ENCODE results near the gene KCNK10. TPM values are rescaled to one million over a fixed set of nuclear protein-coding genes. Genes with fewer than 3 reads are reported as not detected.

KCNK10 gene
- polyA plus RNA-seq, 6 donors from 2014 or later: not detected

DNA sequence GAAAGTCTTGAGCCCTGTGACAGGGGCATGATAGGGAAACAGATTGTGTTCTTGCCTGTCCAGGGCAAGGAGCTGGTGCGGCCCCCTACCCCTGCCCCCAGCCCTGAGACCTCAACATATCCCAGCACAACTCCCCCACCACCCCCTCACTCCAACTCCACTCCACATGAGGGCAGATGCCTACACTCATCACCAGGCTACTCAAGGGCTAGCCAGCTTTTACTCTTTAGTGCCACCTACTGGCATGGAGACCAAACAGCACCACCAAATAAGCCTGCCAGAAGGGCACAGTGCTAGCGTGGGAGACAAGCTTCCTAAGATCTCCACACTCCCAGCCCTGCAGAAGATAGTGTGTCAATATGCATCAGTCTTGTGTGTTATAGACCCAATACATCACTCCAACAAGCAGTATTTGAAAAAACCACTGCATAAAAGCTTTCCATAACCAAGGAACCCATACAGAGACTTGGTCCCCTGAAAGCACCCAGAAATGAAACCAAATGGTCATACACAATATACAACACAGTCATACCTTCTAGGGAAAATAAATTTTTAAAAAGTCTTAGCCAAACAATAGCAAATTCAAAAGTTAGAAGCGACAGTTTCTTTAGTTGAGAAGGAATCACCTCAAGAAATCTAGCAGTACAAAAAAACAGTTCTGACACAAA is 154.4 kb downstream of the KCNK10 start:
- peaks cover 0 to 13% (median 6%) of the 10 kb centered on the region in 7 donors for H3K9me3 Mint-ChIP-seq
- DNase-seq (peak; percentile 30), ATAC-seq (ENCODE audit: low read depth in 2 of 2) (peak; percentile 62 to 69)
- no peak overlapping the region for H3K4me3 Mint-ChIP-seq
- peaks cover 0 to 7% of the 10 kb centered on the region in 2 donors for H3K36me3 Mint-ChIP-seq
- H3K4me1 Mint-ChIP-seq: no peaks in the 10 kb centered on the region
- H3K27ac Mint-ChIP-seq: peak overlapping the region in 1 of 6 donors; percentile 43
- peaks cover 38 to 53% (median 52%) of the 10 kb centered on the region in 3 donors for H3K27me3 Mint-ChIP-seq

DNA sequence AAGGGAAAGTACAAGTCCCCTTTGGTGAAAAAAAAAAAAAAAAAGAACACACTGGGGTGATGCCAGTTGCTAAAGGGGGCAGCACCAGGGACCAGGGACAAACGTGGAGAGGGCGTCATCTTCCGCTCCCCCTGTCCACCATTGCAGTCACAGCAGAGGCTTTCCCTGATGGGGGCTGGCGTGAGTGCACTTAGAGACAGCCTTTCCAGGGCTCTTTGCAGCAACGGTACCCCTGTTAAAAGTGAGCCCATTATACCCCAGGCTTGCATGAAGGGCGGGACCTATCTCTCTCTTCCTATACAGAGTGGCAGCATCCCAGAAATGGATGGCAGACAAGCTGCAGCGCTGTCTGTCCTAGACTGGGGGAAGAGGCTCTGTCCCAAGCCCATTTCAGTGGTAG is 155.0 kb downstream of the KCNK10 start:
- no peak for ATAC-seq (ENCODE audit: low read depth in 2 of 2)
- Mint-ChIP-seq H3K9me3 (peaks cover 0 to 13% (median 6%) of the 10 kb centered on the region in 7 donors), H3K36me3 (peaks cover 0 to 7% of the 10 kb centered on the region in 2 donors), H3K4me1 (no peaks in the 10 kb centered on the region), H3K27me3 (peaks cover 42 to 54% (median 53%) of the 10 kb centered on the region in 3 donors), H3K4me3 (no peak overlapping the region), H3K27ac (no peak overlapping the region)
- DNase-seq: no peak

DNA sequence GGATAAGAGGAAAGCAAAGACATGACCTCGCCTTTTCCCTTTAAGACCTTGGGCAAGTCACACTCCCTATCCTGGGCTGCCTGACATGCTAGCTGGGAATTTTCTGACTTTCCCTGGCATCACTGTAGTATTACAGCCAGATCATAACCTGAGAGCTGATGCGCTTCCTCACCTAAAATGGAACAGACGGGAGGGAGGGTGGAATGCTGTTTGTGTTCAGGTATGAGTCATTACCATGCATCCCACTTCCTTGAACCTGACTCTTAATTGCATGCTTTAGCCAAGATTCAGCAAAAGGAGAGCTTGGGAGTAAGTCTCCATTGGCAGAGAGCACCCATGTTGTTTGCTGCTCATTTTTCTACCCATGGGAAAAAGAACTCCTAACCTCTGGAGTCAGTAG is 156.5 kb downstream of the KCNK10 start:
- H3K4me1 Mint-ChIP-seq: no peaks in the 10 kb centered on the region
- ATAC-seq (ENCODE audit: low read depth in 2 of 2): no peak
- peaks cover 42 to 47% (median 44%) of the 10 kb centered on the region in 3 donors for H3K27me3 Mint-ChIP-seq
- DNase-seq: no peak
- peaks cover 0 to 7% of the 10 kb centered on the region in 2 donors for H3K36me3 Mint-ChIP-seq
- H3K4me3 Mint-ChIP-seq: no peak overlapping the region
- no peak overlapping the region for H3K27ac Mint-ChIP-seq
- peaks cover 0 to 13% (median 6%) of the 10 kb centered on the region in 7 donors for H3K9me3 Mint-ChIP-seq

DNA sequence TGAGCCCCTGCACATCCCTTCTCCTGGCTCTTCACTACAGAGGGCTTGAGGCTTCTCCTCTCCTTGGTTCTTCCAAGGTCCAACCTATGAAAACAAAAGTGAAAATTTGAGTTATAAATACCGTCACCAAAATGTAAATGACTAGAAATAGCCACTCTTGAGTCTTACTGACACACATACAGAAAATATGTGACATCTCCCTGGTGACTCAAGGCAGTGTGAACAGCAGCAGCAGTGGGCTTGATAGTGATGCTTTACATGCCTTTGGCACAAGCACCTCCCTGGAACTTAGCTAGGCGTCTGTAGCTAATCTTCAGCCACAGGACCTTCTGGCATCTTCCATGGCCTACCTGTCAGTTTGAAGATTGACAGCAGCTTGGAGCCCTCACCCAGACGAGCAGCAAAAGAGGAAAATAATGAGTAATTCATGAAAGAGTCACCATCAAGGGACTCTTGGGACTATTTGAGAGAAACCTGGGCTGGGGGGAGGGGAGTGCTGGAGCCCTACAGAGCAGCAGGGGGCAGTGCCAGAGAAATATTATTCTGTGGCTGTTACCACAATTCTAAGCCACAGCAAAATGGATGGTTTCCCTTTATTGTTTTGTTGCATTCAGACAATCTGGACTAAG is 158.0 kb downstream of the KCNK10 start:
- peak overlapping the region in 2 of 6 donors; percentile 3 to 49 for H3K27ac Mint-ChIP-seq

DNA sequence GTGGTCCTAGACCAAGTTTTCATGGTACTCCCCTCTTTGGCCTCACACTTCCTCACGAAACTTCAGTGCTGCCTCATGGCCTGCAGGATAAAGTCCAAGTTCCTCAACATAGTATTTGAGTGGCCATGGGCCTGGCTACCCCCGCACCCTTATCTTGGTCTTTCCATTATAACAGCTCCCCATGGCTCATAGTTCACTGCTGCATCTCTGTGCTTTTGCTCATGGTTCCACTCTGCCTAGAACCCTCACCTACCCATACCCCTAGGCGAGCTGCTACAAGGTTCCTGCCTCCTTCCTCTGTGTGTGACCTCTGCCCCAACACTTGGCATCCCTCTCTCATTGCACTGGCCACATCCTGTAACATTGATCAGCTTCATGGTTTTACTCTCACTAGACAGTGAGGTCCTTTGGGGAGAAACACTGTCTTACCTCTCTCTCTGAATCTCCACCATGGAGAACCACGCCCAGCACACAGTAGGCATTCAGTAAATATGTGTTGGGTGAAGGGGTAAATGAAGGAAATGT is 159.3 kb downstream of the KCNK10 start:
- no peaks in the 10 kb centered on the region for H3K4me1 Mint-ChIP-seq
- no peak overlapping the region for H3K27ac Mint-ChIP-seq
- peaks cover 0 to 1% (median 0%) of the 10 kb centered on the region in 7 donors for H3K9me3 Mint-ChIP-seq
- no peak for DNase-seq
- H3K27me3 Mint-ChIP-seq: peaks cover 43 to 51% (median 45%) of the 10 kb centered on the region in 3 donors
- H3K4me3 Mint-ChIP-seq: no peak overlapping the region
- ATAC-seq (ENCODE audit: low read depth in 2 of 2): no peak
- no peaks in the 10 kb centered on the region for H3K36me3 Mint-ChIP-seq

More for the DNA sequence above, 158.0 kb downstream of the KCNK10 start:
- peaks cover 35 to 41% (median 38%) of the 10 kb centered on the region in 3 donors for H3K27me3 Mint-ChIP-seq
- no peak overlapping the region for H3K4me3 Mint-ChIP-seq
- H3K9me3 Mint-ChIP-seq: peaks cover 0 to 11% (median 6%) of the 10 kb centered on the region in 7 donors
- no peak for DNase-seq
- no peak for ATAC-seq (ENCODE audit: low read depth in 2 of 2)
- H3K4me1 Mint-ChIP-seq: no peaks in the 10 kb centered on the region
- peaks cover 0 to 3% of the 10 kb centered on the region in 2 donors for H3K36me3 Mint-ChIP-seq

DNA sequence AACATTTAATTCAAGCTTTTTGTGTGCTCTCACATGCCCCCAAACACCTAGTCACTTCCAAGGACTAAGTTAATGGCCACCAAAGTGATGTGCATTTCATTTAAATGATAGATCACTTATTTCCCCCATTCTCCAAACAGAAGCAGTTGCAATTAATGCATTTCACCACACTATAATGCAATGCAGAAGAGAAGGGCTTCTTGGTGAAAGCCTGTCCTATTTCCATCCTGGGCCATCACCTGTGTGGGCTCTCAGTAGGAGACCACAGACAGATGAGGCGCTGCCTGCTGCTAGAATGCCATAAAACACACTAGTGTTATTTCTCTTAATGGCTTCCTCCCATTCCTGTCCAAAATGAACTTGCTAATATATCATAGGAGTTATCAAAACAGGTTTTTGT is 166.9 kb downstream of the KCNK10 start:
- H3K27me3 Mint-ChIP-seq: peaks cover 15 to 39% (median 25%) of the 10 kb centered on the region in 3 donors
- H3K4me1 Mint-ChIP-seq: no peaks in the 10 kb centered on the region
- ATAC-seq (ENCODE audit: low read depth in 2 of 2): no peak

DNA sequence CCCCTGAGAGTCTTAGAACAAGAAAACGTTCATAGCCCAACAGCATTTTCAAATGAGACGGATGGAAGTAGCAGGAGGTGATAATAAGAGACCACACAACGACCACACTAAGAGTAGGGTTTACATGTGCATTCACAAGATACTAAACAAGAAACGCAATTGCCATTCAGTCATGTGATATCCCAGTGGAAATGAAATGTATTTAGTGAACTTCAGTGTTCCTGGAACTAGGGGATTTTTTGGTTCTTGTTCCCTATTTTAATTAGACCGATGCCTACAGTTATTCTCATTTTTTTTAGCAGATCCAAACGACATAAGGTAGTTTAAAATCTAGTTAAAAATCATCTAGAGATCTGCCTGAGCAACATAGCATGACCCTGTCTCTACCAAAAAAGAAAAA is 168.1 kb downstream of the KCNK10 start:
- Mint-ChIP-seq H3K4me1 (no peaks in the 10 kb centered on the region), H3K9me3 (peaks cover 0 to 2% (median 0%) of the 10 kb centered on the region in 7 donors), H3K27me3 (peaks cover 14 to 31% (median 17%) of the 10 kb centered on the region in 3 donors), H3K4me3 (no peak overlapping the region), H3K36me3 (no peaks in the 10 kb centered on the region), H3K27ac (no peak overlapping the region)
- no peak for DNase-seq
- no peak for ATAC-seq (ENCODE audit: low read depth in 2 of 2)

More for the DNA sequence above, 166.9 kb downstream of the KCNK10 start:
- DNase-seq: no peak
- no peak overlapping the region for H3K4me3 Mint-ChIP-seq
- H3K36me3 Mint-ChIP-seq: no peaks in the 10 kb centered on the region
- H3K27ac Mint-ChIP-seq: no peak overlapping the region
- peaks cover 0 to 2% (median 0%) of the 10 kb centered on the region in 7 donors for H3K9me3 Mint-ChIP-seq

DNA sequence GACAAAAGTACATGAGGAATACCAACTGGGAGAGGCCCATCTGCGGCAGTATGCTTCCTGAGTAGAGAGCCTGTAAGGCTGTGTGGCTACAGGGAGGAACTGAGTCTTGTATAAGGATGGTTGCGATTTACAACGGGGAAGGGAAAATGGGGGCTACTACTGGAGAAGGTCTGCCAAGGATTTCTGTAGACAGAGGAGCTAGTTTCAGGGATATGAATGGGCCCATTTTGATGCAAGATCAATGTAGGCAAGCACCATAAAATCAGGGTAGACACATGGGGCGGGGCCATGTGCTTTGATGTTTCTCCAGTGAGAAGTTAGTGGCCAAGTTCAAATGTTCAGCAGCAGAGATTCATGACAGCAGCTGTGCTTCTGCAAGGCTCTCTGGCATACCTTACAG is 168.7 kb downstream of the KCNK10 start:
- no peak for ATAC-seq (ENCODE audit: low read depth in 2 of 2)
- Mint-ChIP-seq H3K9me3 (peaks cover 0 to 2% (median 0%) of the 10 kb centered on the region in 7 donors), H3K36me3 (no peaks in the 10 kb centered on the region), H3K4me1 (no peaks in the 10 kb centered on the region), H3K27ac (no peak overlapping the region), H3K4me3 (no peak overlapping the region), H3K27me3 (peaks cover 8 to 25% (median 15%) of the 10 kb centered on the region in 3 donors)
- DNase-seq: no peak

DNA sequence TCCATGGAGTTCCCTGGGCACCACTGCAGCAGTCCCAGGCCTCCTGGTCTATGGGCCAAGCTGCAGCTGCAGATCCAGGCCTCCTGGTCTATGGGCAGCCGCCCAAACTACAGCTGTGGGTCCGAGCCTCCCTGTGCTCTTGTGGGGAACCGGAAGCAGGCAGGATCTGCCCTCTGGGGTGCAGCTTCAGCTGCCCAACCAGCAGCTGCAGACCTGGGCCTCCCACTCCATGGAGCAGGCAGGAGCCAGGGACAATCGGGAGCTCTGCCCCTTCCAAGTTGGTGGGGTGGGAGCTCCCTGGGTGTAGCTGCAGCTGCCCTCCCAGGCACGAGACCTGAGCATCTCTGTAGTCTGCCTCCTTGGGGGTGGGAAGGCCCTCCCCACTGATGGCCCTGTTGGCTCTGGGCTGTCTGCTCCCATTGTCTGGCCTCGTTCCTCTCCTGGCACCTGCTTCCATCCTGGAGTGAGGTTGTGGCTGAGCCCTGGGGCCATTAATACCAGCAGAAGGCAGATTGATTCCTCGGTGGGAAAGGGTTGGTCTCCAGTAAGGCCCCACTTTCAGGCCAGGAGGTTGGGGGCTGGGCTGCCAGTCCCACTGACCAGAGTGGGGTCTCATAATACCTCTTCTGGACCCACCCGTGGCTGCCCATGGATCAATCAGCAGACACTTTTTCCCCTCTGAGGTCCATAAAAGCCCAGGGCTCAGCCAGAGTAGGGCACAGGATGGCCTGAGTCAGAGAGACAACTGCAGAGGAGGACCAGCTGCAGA is 176.0 kb downstream of the KCNK10 start:
- Mint-ChIP-seq H3K27me3 (peaks cover 8 to 36% (median 10%) of the 10 kb centered on the region in 3 donors), H3K4me1 (no peaks in the 10 kb centered on the region), H3K36me3 (no peaks in the 10 kb centered on the region), H3K27ac (no peak overlapping the region), H3K4me3 (no peak overlapping the region), H3K9me3 (peaks cover 0 to 2% (median 0%) of the 10 kb centered on the region in 7 donors)
- ATAC-seq (ENCODE audit: low read depth in 2 of 2) (no peak), DNase-seq (no peak)

DNA sequence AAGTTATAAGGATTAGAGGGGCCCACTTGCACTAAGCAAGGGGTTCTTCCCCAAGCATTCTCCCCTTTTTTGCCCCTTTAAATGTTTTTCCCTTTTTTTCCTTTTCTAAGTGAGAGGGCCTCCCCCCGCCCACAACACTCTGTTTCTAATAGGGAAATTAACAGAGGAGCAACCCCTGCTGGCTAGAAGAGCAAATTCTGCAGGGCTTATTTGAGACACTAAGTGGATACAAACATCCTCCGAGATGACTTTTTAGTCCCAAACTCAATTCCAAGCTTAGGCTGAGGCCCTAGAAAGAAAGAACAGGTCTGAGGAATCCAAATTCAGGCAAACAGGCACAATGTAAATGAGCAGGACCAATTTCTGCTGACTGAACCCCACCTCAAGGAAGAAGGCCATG is 179.3 kb downstream of the KCNK10 start:
- Mint-ChIP-seq H3K27ac (no peak overlapping the region), H3K36me3 (no peaks in the 10 kb centered on the region), H3K4me1 (no peaks in the 10 kb centered on the region), H3K4me3 (no peak overlapping the region), H3K27me3 (peaks cover 4 to 39% (median 19%) of the 10 kb centered on the region in 3 donors), H3K9me3 (no peaks in the 10 kb centered on the region)
- ATAC-seq (ENCODE audit: low read depth in 2 of 2): no peak
- DNase-seq: no peak

DNA sequence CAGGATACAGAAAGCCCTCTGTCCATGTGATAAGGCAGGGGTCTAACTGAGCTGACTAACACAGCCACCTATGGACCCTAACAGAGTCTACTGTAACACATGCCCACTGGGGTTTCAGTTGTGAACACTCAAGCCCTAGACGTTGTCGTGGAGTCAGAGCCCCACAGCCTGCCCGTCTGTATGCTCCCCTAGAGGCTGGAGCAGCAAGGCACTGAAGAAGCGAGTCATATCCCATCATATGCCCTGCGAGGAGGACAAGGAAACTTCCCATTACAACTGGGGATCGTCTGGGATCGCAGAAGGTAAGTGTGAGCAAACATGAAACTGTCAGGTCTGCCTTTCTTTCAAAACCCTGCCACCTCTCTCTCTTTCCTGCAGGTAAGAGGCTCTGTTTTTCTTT is 180.1 kb downstream of the KCNK10 start:
- no peaks in the 10 kb centered on the region for H3K9me3 Mint-ChIP-seq

DNA sequence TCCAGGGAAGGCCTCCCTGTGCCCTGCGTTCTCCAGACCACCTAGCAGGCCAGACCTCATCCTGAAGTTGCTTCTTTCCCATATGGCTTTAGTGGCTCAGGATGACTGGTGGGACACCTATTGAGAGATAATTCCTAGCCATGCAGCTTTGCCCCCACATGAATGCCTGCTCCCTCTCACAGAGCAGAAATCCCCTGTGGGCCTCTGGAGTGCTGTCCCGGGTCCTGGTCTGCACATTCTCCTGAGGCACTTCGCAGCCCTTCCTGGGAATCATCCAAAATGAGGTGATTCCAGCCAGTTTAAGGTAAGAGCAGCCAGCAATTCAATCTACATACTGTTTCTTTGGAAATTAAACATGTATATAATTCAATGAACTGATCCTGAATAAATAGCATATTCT is 182.2 kb downstream of the KCNK10 start:
- no peaks in the 10 kb centered on the region for H3K36me3 Mint-ChIP-seq
- H3K4me3 Mint-ChIP-seq: no peak overlapping the region
- DNase-seq: no peak
- H3K27ac Mint-ChIP-seq: no peak overlapping the region
- H3K9me3 Mint-ChIP-seq: peaks cover 0 to 4% (median 0%) of the 10 kb centered on the region in 7 donors
- no peaks in the 10 kb centered on the region for H3K4me1 Mint-ChIP-seq
- H3K27me3 Mint-ChIP-seq: peaks cover 8 to 43% (median 26%) of the 10 kb centered on the region in 3 donors
- ATAC-seq (ENCODE audit: low read depth in 2 of 2): no peak

More for the DNA sequence above, 180.1 kb downstream of the KCNK10 start:
- DNase-seq: no peak
- no peak overlapping the region for H3K27ac Mint-ChIP-seq
- H3K4me1 Mint-ChIP-seq: no peaks in the 10 kb centered on the region
- H3K36me3 Mint-ChIP-seq: no peaks in the 10 kb centered on the region
- peaks cover 8 to 43% (median 21%) of the 10 kb centered on the region in 3 donors for H3K27me3 Mint-ChIP-seq
- H3K4me3 Mint-ChIP-seq: no peak overlapping the region
- ATAC-seq (ENCODE audit: low read depth in 2 of 2): no peak

DNA sequence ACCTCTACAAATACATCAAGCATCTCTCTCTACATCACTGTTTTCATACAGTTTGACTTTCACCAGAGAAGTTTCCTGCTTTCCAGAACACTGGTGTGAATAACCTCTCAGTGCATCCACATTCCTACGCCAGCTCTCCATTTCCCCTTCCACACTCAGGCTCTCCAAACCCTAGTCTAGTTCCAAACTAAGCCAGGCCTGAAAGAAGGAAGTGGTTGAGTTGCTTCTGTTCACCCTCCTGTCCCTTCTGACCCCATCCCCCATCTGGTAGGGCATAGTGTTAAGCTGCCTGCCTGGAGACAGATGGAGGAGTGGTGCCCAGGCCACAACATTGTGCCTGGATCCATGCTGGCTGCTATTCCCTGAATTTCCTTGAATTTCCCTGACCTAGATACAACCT is 185.7 kb downstream of the KCNK10 start:
- H3K27ac Mint-ChIP-seq: no peak overlapping the region
- H3K4me3 Mint-ChIP-seq: no peak overlapping the region
- DNase-seq: no peak
- peaks cover 19 to 49% (median 44%) of the 10 kb centered on the region in 3 donors for H3K27me3 Mint-ChIP-seq
- no peak for ATAC-seq (ENCODE audit: low read depth in 2 of 2)
- H3K36me3 Mint-ChIP-seq: no peaks in the 10 kb centered on the region
- H3K9me3 Mint-ChIP-seq: peaks cover under 1 to 13% (median 4%) of the 10 kb centered on the region in 7 donors
- no peaks in the 10 kb centered on the region for H3K4me1 Mint-ChIP-seq

Data from naive B cell (primary cell).